GM21390 (cell line): ENCODE measurements around the gene SMIM10.
"Not testable (repeated sequence)": the region's sequence is repeated elsewhere in the genome, so short reads cannot be mapped to it uniquely, and the experiment has no call there.

Source experiments
- ATAC-seq: cut with Tn5 transposase; IDR thresholded peaks from one replicate; pipeline ENCODE4 v1.9.1; 2021; ENCODE audit not compliant: unreplicated experiment

SMIM10 gene

DNA sequence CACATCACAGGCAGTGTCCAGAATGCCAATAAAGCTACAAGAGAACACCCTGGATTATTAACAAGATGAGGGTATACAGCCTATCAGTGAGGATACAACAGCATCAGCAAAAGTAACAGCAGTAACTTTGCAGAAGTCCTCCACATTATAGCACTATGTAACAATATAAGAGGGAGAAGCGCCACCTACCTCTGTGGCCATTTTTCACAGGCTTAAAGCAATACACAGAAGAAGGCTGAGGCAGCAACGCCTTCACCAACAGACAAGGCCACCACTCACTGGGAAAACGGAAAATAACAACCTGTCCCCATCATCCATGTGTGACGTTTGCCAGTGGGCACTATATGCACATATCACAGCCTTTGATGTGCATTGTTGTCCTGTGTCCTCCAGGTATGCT, 19.0 kb downstream of the SMIM10 start:
- ATAC-seq, result no peak

DNA sequence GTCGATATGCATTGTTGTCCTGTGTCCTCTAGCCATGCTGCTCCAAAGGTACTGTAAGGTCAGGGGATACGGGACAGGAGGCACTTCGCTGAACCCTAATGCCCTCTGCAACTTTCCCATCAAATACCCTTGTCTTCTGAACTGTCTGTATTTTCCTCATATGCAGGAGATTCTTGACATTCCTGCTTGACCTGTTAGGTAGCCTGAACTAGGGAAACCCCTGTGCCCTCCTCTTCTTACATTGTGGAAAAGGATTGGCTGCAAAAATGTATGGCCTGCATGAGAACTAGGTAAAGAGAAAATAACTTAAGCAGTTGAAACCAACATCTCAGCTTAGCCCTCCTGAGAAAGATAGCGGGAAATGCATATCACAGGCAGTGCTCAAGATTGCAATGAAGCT, 20.1 kb downstream of the SMIM10 start:
- no peak for ATAC-seq

DNA sequence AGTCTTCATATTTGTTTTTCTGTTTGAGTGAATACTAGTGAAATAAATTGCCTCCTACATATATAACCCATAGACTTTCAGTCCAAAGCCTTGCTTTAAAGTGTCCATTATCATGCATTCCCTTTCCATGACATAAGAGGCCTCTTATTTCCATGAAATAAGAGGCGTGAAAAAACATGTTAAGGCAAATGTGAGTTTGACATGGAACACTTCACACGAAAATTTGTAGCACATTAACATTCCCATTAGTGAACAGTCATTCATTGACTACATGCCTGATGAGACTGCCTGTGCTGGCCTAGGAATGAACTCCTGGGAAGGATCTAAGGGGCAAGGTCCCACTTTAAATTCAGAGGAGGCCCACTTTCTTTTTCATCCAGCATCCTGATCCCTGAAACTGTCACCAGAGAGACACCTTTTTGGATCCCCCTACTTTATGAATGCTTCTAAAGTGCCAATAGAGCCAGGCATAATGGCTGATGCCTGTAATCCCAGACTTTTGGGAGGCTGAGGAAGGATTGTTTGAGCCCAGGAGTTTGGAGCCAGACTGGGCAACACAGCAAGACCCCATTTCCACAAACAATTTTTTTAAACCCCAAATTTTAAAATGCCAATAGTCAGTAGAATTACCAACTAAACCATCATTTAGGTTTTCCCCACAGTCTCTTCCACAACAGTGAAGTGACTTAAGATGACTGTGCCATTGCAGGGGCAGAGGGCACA, 24.9 kb downstream of the SMIM10 start:
- ATAC-seq, result no peak

GRCh38 chrX:135019890-135020289, 29.1 kb downstream of the SMIM10 start:
- ATAC-seq, result not testable (repeated sequence)

DNA sequence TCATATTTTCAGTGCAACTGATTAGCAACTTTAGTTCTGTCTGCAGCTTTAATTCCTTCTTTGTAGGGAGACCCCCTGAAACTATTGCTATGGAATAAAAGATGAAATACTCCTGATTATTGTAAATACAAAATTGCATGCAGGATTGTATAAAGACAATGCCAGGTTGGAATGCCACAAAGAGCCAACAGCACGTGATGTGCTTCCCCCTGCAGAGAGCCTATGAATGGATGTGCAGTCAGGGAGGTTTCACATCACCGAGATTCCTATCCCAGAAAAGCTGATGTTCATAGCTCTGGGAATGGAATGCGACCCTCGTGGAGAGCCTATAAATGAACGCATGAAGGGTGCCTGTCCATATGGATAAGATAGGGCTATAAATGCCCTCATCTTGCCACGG, 33.0 kb downstream of the SMIM10 start:
- not testable (repeated sequence) for ATAC-seq

DNA sequence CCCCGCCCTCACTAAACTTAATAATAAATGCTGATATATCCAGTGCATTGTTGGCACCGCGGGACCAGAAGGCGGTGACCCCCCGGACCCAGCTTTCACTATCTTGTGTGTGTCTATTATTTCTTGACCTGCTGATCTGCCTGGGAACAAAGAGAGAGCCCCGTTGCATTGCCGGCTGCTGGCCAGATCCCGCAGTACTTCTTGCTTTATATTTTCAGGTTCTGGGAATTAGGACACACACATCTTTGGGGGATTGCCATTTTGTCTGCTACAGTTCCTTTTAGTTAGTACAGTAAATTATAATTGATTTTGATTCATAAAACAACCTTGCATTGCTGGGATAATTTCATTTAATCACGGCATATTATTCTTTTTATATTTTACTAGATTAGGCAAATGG, 33.7 kb downstream of the SMIM10 start:
- no peak for ATAC-seq

DNA sequence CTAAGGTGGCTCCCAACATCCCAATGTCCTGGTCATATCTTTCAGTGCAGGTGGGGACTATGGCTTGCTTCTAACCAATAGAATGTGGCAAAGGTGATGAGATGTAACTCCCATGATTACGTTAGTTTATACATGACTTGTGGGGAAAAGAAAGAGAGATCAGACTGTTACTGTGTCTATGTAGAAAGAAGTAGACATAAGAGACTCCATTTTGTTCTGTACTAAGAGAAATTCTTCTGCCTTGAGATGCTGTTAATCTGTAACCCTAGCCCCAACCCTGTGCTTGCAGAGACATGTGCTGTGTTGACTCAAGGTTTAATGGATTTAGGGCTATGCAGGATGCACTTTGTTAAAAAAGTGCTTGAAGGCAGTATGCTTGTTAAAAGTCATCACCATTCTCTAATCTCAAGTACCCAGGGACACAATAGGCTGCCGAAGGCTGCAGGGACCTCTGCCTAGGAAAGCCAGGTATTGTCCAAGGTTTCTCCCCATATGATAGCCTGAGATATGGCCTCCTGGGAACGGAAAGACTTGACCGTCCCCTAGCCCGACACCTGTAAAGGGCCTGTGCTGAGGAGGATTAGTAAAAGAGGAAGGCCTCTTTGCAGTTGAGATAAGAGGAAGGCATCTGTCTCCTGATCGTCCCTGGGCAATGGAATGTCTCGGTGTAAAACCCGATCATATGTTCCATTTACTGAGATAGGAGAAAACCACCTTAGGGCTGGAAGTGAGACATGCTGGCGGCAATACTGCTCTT, 39.6 kb downstream of the SMIM10 start:
- not testable (repeated sequence) for ATAC-seq

DNA sequence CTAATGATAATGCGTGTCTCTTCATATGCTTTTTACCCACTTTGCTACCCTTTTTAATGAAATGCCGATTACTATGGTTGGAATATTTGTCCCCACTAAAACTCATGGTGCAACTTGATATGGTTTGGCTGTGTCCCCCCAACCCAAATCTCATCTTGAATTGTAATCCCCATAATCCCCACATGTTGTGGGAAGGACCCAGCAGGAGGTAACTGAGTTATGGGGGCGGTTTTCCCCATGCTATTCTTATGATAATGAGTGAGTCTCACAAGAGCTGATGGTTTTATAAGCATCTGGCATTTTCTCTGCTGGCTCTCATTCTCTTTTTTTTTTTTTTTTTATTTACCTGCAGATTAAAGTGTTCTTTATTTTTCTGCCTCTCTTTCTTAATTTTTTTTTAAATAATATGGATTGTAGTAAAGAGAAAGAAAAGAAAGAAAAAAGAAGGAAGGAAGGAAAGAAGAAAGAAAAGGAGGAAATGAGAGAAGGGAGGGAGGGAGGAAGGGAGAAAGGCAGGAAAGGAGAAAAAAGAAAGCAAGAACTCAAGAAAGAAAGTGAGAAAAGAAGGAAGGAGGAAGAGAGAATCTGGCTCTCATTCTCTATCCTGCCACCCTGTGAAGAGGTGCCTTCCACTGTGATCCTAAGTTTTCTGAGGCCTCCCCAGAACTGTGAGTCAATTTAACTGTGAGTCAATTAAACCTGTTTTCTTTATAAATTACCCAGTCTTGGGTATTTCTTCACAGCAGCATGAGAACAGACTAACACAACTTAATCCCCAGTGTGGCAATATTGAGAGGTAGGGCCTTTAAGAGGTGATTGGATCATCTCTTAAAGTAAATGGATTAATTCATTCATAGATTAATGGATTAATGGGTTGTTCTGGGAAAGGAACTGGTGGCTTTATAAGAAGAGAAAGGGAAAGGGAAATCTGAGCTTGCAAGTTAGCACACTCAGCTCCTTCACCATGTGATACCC, 50.6 kb downstream of the SMIM10 start:
- ATAC-seq, result not testable (repeated sequence)
